Measurements from ENCODE around the gene MUC20.

The MUC20 gene

GRCh38 chr3:195755391-195755790, 34.6 kb downstream of the MUC20 start:
- TF ChIP-seq CTCF (conservative IDR thresholded peaks at IDR 0.05; ENCODE audit: low read depth, low read length) = no peak
- DNase-seq (ENCODE audit: low read depth) = no peak
- H3K4me3 ChIP-seq (ENCODE audit: low read length) = no peak overlapping the region

- H3K4me3 ChIP-seq (ENCODE audit: low read length) = no peak overlapping the region
- TF ChIP-seq CTCF (conservative IDR thresholded peaks at IDR 0.05; ENCODE audit: low read depth, low read length) = no peak
- DNase-seq (ENCODE audit: low read depth) = no peak
These were observed 35.3 kb downstream of the MUC20 start for GRCh38 chr3:195755791-195756676.

GRCh38 chr3:195757438-195757770, 36.6 kb downstream of the MUC20 start:
- TF ChIP-seq CTCF (conservative IDR thresholded peaks at IDR 0.05; ENCODE audit: low read depth, low read length) = no peak
- no peak for DNase-seq (ENCODE audit: low read depth)
- no peak overlapping the region for H3K4me3 ChIP-seq (ENCODE audit: low read length)

GRCh38 chr3:195757827-195758226, 37.0 kb downstream of the MUC20 start:
- no peak for DNase-seq (ENCODE audit: low read depth)
- TF ChIP-seq CTCF (conservative IDR thresholded peaks at IDR 0.05; ENCODE audit: low read depth, low read length) = no peak
- no peak overlapping the region for H3K4me3 ChIP-seq (ENCODE audit: low read length)

- no peak for TF ChIP-seq CTCF (conservative IDR thresholded peaks at IDR 0.05; ENCODE audit: low read depth, low read length)
- no peak overlapping the region for H3K4me3 ChIP-seq (ENCODE audit: low read length)
- no peak for DNase-seq (ENCODE audit: low read depth)
These were observed 38.1 kb downstream of the MUC20 start for GRCh38 chr3:195758721-195759353.

GRCh38 chr3:195760345-195761122, 39.8 kb downstream of the MUC20 start:
- no peak for TF ChIP-seq CTCF (conservative IDR thresholded peaks at IDR 0.05; ENCODE audit: low read depth, low read length)
- no peak for DNase-seq (ENCODE audit: low read depth)
- no peak overlapping the region for H3K4me3 ChIP-seq (ENCODE audit: low read length)
